IMR-90 (cell line): ENCODE data around the gene STATH. TPM values are rescaled to one million over a fixed set of nuclear protein-coding genes. Genes with fewer than 3 reads are reported as not detected.

Experiments used
- ATAC-seq: fragments of 200-7000 bp; cut with Tn5 transposase; 2 replicates; pipeline ENCODE4 v1.9.1; 2020; ENCODE audit warnings: low read depth, mild to moderate bottlenecking, moderate library complexity
- BruUV-seq: library from RNA; stranded (reverse); fragments of 400-500 nt; replicated peaks from 2 replicates; lab custom pipeline; 2021; lab: Mats Ljungman, UMichigan
- CTCF ChIA-PET: fragments of 300-600 bp; formaldehyde crosslinking; extraction: SDS; loops from one replicate; lab custom pipeline; 2021; ENCODE audit warnings: antibody characterized with exemption; lab: Yijun Ruan, JAX
- POLR2A ChIA-PET: fragments of 300-600 bp; sonication (Branson Sonifier 250); formaldehyde crosslinking; loops from one replicate; lab custom pipeline; 2022; ENCODE audit warnings: antibody characterized with exemption; ENCODE audit not compliant: unreplicated experiment; lab: Charles Lee
- DNase-seq: peaks from one replicate; pipeline ENCODE4 v3.0.0; 2013
- H2AFZ ChIP-seq: replicated peaks from 2 replicates; pipeline ENCODE3; 2013; ENCODE audit warnings: low read length, mild to moderate bottlenecking; ENCODE audit not compliant: poor library complexity
- H2AK5ac ChIP-seq: 2 replicates; pipeline ENCODE4 v1.6.1; 2013; ENCODE audit warnings: low read depth, low read length, inconsistent platforms
- H2AK9ac ChIP-seq: replicated peaks from 2 replicates; pipeline ENCODE3; 2013; ENCODE audit warnings: mild to moderate bottlenecking, low read depth, low read length, moderate library complexity; ENCODE audit not compliant: poor library complexity
- H2BK120ac ChIP-seq: 2 replicates; pipeline ENCODE4 v1.6.1; 2013; ENCODE audit warnings: low read depth, low read length, inconsistent platforms
- H2BK15ac ChIP-seq: 3 replicates; pipeline ENCODE4 v1.6.1; 2013; ENCODE audit warnings: low read depth, low read length, inconsistent platforms
- H2BK20ac ChIP-seq: 2 replicates; pipeline ENCODE4 v1.6.1; 2013; ENCODE audit warnings: low read depth, mild to moderate bottlenecking, inconsistent platforms, low read length, moderate library complexity
- H2BK5ac ChIP-seq: 2 replicates; pipeline ENCODE4 v1.6.1; 2013; ENCODE audit warnings: mild to moderate bottlenecking, low read depth, low read length, inconsistent platforms; ENCODE audit not compliant: poor library complexity, severe bottlenecking
- H3K14ac ChIP-seq: replicated peaks from 2 replicates; pipeline ENCODE4 v1.6.1; 2013; ENCODE audit warnings: low read depth, low read length, inconsistent platforms
- H3K18ac ChIP-seq: 2 replicates; pipeline ENCODE4 v1.6.1; 2013; ENCODE audit warnings: low read depth, low read length, control low read depth
- H3K23ac ChIP-seq: 2 replicates; pipeline ENCODE4 v1.6.1; 2013; ENCODE audit warnings: low read depth, low read length, inconsistent platforms
- H3K27ac ChIP-seq: 2 replicates; pipeline ENCODE4 v1.5.1; 2013; ENCODE audit warnings: mild to moderate bottlenecking, control low read depth, low read length; ENCODE audit not compliant: insufficient read depth
- H3K27me3 ChIP-seq: 2 replicates; pipeline ENCODE4 v1.6.1; 2013; ENCODE audit warnings: low read length; ENCODE audit not compliant: control insufficient read depth, insufficient read depth
- H3K36me3 ChIP-seq: 2 replicates; pipeline ENCODE4 v1.6.1; 2013; ENCODE audit warnings: low read length, mixed read lengths; ENCODE audit not compliant: control insufficient read depth, insufficient read depth
- H3K4ac ChIP-seq: 2 replicates; pipeline ENCODE4 v1.6.1; 2013; ENCODE audit warnings: low read depth, low read length, inconsistent platforms
- H3K4me1 ChIP-seq: 2 replicates; pipeline ENCODE4 v1.6.1; 2013; ENCODE audit warnings: low read length, mixed read lengths; ENCODE audit not compliant: control insufficient read depth, insufficient read depth
- H3K4me2 ChIP-seq: 2 replicates; pipeline ENCODE4 v1.6.1; 2013; ENCODE audit warnings: low read depth, mild to moderate bottlenecking, control low read depth, low read length, moderate library complexity
- H3K4me3 ChIP-seq: 2 replicates; pipeline ENCODE4 v1.5.1; 2013; ENCODE audit warnings: low read depth, mild to moderate bottlenecking, control low read depth, low read length, moderate library complexity; ENCODE audit not compliant: insufficient read depth
- H3K56ac ChIP-seq: 2 replicates; pipeline ENCODE4 v1.6.1; 2013; ENCODE audit warnings: low read length, inconsistent platforms; ENCODE audit not compliant: insufficient read depth; ENCODE audit errors: extremely low read depth
- H3K79me1 ChIP-seq, 2 experiments: 2 replicates each; pipeline ENCODE4 v1.6.1; 2013; ENCODE audit warnings: low read length in 2 of 2, inconsistent platforms in 1 of 2, low read depth in 1 of 2
- H3K9ac ChIP-seq: 2 replicates; pipeline ENCODE4 v1.6.1; 2013; ENCODE audit warnings: low read depth, low read length, control low read depth
- H3K9me1 ChIP-seq: 2 replicates; pipeline ENCODE4 v1.6.1; 2013; ENCODE audit warnings: low read length, inconsistent platforms; ENCODE audit not compliant: insufficient read depth
- H3K9me3 ChIP-seq: 2 replicates; pipeline ENCODE4 v1.6.1; 2013; ENCODE audit warnings: low read length; ENCODE audit not compliant: control insufficient read depth, insufficient read depth
- H4K20me1 ChIP-seq: 2 replicates; pipeline ENCODE4 v1.6.1; 2013; ENCODE audit warnings: low read length, inconsistent platforms; ENCODE audit not compliant: insufficient read depth
- H4K5ac ChIP-seq: 2 replicates; pipeline ENCODE4 v1.6.1; 2013; ENCODE audit warnings: mild to moderate bottlenecking, low read depth, low read length, control low read depth
- H4K8ac ChIP-seq, 2 experiments: 2 replicates each; pipeline ENCODE4 v1.6.1; 2013; ENCODE audit warnings: low read depth in 2 of 2, low read length in 2 of 2, control low read depth in 1 of 2, inconsistent platforms in 1 of 2
- H4K91ac ChIP-seq: 2 replicates; pipeline ENCODE4 v1.6.1; 2013; ENCODE audit warnings: low read depth, low read length, inconsistent platforms; ENCODE audit not compliant: insufficient read depth
- BHLHE40 ChIP-seq: fragments of 150-350 bp; IDR thresholded peaks from 2 replicates; pipeline ENCODE4 v1.6.1; 2016; ENCODE audit warnings: mild to moderate bottlenecking, low read depth, low read length
- CHD1 ChIP-seq: IDR thresholded peaks from 2 replicates; pipeline ENCODE4 v1.6.1; 2012; ENCODE audit warnings: low read depth, low read length, improper control_type of control experiment
- FOS ChIP-seq: fragments of 150-350 bp; IDR thresholded peaks from 2 replicates; pipeline ENCODE4 v1.6.1; 2016; ENCODE audit warnings: low read depth, low read length
- MAZ ChIP-seq: IDR thresholded peaks from 2 replicates; pipeline ENCODE4 v1.6.1; 2012; ENCODE audit warnings: low read depth, mild to moderate bottlenecking, low read length, improper control_type of control experiment, moderate library complexity, borderline replicate concordance
- MXI1 ChIP-seq: IDR thresholded peaks from 2 replicates; pipeline ENCODE4 v1.6.1; 2012; ENCODE audit warnings: low read depth, mild to moderate bottlenecking, low read length, moderate library complexity, borderline replicate concordance
- POLR2A ChIP-seq: IDR thresholded peaks from 2 replicates; pipeline ENCODE4 v1.6.1; 2012; ENCODE audit warnings: mild to moderate bottlenecking, low read depth, low read length
- RCOR1 ChIP-seq: IDR thresholded peaks from 2 replicates; pipeline ENCODE4 v1.6.1; 2012; ENCODE audit warnings: mild to moderate bottlenecking, low read length, improper control_type of control experiment; ENCODE audit not compliant: insufficient replicate concordance
- RFX5 ChIP-seq: IDR thresholded peaks from 2 replicates; pipeline ENCODE4 v1.8.0; 2012; ENCODE audit warnings: low read depth, mild to moderate bottlenecking, low read length, moderate library complexity
- SMC3 ChIP-seq: fragments of 150-350 bp; IDR thresholded peaks from 2 replicates; pipeline ENCODE4 v1.6.1; 2016; ENCODE audit warnings: low read depth, mild to moderate bottlenecking, antibody characterized with exemption, low read length, moderate library complexity
- WGBS, 2 experiments: methylation state at CpG; one replicate each; pipeline versions ENCODE4 v1.1.5 to v1.1.7; 2013; ENCODE audit warnings: missing lambda C conversion rate in 2 of 2; ENCODE audit not compliant: insufficient read length in 1 of 2; ENCODE audit errors: extremely low coverage in 2 of 2; 5-methylcytosine and 5-hydroxymethylcytosine counted together
- dilution Hi-C: fragments of 300-500 bp; cut with HindIII; formaldehyde crosslinking; loops from one replicate; pipeline ENCODE4 v1.14.3; 2018; ENCODE audit warnings: low sequenced_read_pairs; ENCODE audit not compliant: unreplicated experiment
- in situ Hi-C: fragments of 300-500 bp; cut with MboI; formaldehyde crosslinking; loops from 3 replicates; pipeline ENCODE4 v1.14.3; 2019; ENCODE audit warnings: low sequenced_read_pairs, inconsistent platforms, mixed read lengths
- intact Hi-C: fragments of 100-400 bp; cut with micrococcal nuclease; formaldehyde crosslinking; loops from 2 replicates; pipeline ENCODE4 v1.10.0; 2022
- polyA plus RNA-seq, 3 experiments: library from polyadenylated mRNA; depleted of rRNA; stranded (reverse); fragments of >200 nt; gene quantifications; 2 replicates each; pipeline ENCODE4 v1.2.3, GENCODE V29; 2012; ENCODE audit warnings: low replicate concordance in 1 of 3
- total RNA-seq: library from RNA; depleted of rRNA; stranded (reverse); fragments of >200 nt; gene quantifications from 2 replicates; pipeline ENCODE4 v1.2.3, GENCODE V29; 2012
- TF ChIP-seq, protein P1 (sequence below): fragments of 150-350 bp; IDR thresholded peaks from 2 replicates; pipeline ENCODE4 v1.6.1; 2017; ENCODE audit warnings: mild to moderate bottlenecking, antibody characterized with exemption, low read length, low read depth
- TF ChIP-seq, protein P2 (sequence below): fragments of 150-350 bp; IDR thresholded peaks from 2 replicates; pipeline ENCODE4 v1.6.1; 2016; ENCODE audit warnings: low read depth, mild to moderate bottlenecking, low read length, moderate library complexity, borderline replicate concordance

STATH gene
- total and polyA plus RNA-seq, 2 of the 4 experiments (the other 2 are of a cell fraction), result not detected

DNA sequence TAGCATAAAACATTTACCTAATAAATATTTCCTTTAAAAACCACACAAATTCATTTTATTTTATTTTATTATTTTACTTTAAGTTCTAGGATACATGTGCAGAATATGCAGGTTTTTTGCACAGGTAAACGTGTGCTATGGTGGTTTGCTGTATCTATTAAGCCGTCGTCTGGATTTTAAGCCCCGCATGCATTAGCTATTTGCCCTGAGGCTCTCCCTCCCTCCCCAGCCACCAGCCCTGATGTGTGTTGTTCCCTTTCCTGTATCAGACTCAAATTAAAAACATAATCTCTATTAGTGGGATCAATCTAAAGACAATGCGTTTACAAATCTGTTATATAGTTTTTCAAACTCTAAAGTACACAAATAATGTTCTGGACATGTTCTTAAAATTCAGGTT, 31.2 kb downstream of the STATH start:
- H2BK15ac ChIP-seq, result no peak overlapping the region
- H2BK120ac ChIP-seq, result no peak overlapping the region
- POLR2A ChIA-PET, result no interaction called here
- no peak for DNase-seq
- no peaks in the 10 kb centered on the region for H3K27me3 ChIP-seq
- no peaks in the 10 kb centered on the region for H3K9me3 ChIP-seq
- TF ChIP-seq POLR2A, result no peak
- TF ChIP-seq, protein P1, sequence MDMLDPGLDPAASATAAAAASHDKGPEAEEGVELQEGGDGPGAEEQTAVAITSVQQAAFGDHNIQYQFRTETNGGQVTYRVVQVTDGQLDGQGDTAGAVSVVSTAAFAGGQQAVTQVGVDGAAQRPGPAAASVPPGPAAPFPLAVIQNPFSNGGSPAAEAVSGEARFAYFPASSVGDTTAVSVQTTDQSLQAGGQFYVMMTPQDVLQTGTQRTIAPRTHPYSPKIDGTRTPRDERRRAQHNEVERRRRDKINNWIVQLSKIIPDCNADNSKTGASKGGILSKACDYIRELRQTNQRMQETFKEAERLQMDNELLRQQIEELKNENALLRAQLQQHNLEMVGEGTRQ, result no peak
- no peak for TF ChIP-seq RCOR1
- no peak for TF ChIP-seq CHD1
- TF ChIP-seq RFX5, result no peak
- no peak for TF ChIP-seq FOS
- no peak for TF ChIP-seq SMC3
- TF ChIP-seq, protein P2, sequence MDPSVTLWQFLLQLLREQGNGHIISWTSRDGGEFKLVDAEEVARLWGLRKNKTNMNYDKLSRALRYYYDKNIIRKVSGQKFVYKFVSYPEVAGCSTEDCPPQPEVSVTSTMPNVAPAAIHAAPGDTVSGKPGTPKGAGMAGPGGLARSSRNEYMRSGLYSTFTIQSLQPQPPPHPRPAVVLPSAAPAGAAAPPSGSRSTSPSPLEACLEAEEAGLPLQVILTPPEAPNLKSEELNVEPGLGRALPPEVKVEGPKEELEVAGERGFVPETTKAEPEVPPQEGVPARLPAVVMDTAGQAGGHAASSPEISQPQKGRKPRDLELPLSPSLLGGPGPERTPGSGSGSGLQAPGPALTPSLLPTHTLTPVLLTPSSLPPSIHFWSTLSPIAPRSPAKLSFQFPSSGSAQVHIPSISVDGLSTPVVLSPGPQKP, result no peak
- no peak for TF ChIP-seq MXI1
- TF ChIP-seq BHLHE40, result no peak
- no peak for TF ChIP-seq MAZ
- H3K4ac ChIP-seq, result no peak overlapping the region
- no peak overlapping the region for H2AK9ac ChIP-seq
- H3K56ac ChIP-seq, result no peak overlapping the region
- intact Hi-C loops, result no loop called here
- no peak overlapping the region for H4K5ac ChIP-seq
- no peak overlapping the region for H2AK5ac ChIP-seq
- WGBS, 2 experiments, result no CpG with 5 or more reads among the region's 5 CpGs
- no peaks in the 10 kb centered on the region for H3K36me3 ChIP-seq
- no peak for ATAC-seq
- dilution Hi-C loops, result no loop called here
- no peaks in the 10 kb centered on the region for H3K79me1 ChIP-seq
- no peak overlapping the region for H3K4me2 ChIP-seq
- H3K4me1 ChIP-seq, result no peaks in the 10 kb centered on the region
- no peak overlapping the region for H4K8ac ChIP-seq
- no peak overlapping the region for H4K91ac ChIP-seq
- H2AFZ ChIP-seq, result no peak overlapping the region
- CTCF ChIA-PET, result no interaction called here
- no peak overlapping the region for H3K18ac ChIP-seq
- no peak overlapping the region for H3K27ac ChIP-seq
- no peak overlapping the region for H3K9ac ChIP-seq
- no peaks in the 10 kb centered on the region for H4K20me1 ChIP-seq
- no TSS peak for BruUV-seq
- H2BK5ac ChIP-seq, result no peak overlapping the region
- H3K4me3 ChIP-seq, result no peak overlapping the region
- no peaks in the 10 kb centered on the region for H3K9me1 ChIP-seq
- H3K23ac ChIP-seq, result no peak overlapping the region
- no peak overlapping the region for H2BK20ac ChIP-seq
- in situ Hi-C loops, result no loop called here
- no peak overlapping the region for H3K14ac ChIP-seq
